Hepatocyte (in vitro differentiated cells): ENCODE measurements around the gene TRUB1.

Source experiments
- CTCF ChIP-seq: fragments of 200-600 bp; sonication (generic); IDR thresholded peaks from 2 replicates; pipeline ENCODE4 v1.5.1; 2016; ENCODE audit warnings: antibody characterized with exemption, mild to moderate bottlenecking; ENCODE audit not compliant: poor library complexity
- EZH2 ChIP-seq: fragments of 200-600 bp; sonication (generic); IDR thresholded peaks from 2 replicates; pipeline ENCODE4 v1.6.1; 2016; ENCODE audit warnings: antibody characterized with exemption, mild to moderate bottlenecking, borderline replicate concordance
- EZH2phosphoT487 ChIP-seq: fragments of 200-600 bp; sonication (generic); IDR thresholded peaks from one replicate; pipeline ENCODE4 v1.6.1; 2018; ENCODE audit warnings: antibody characterized with exemption, mild to moderate bottlenecking, low read depth, moderate library complexity; ENCODE audit not compliant: unreplicated experiment, severe bottlenecking

- no peak for TF ChIP-seq CTCF
- no peak for TF ChIP-seq EZH2phosphoT487
- no peak for TF ChIP-seq EZH2
These were observed 38.0 kb upstream of the TRUB1 start for GRCh38 chr10:114899982-114900381.
